GM18499 (cell line): ENCODE data around the gene ASF1A.
"Not testable (repeated sequence)": the region's sequence is repeated elsewhere in the genome, so short reads cannot be mapped to it uniquely, and the experiment has no call there.

ENCODE experiments used
- ATAC-seq: cut with Tn5 transposase; IDR thresholded peaks from one replicate; pipeline ENCODE4 v1.9.1; 2021; ENCODE audit warnings: moderate number of reproducible peaks; ENCODE audit not compliant: insufficient read depth, unreplicated experiment

Gene ASF1A

GRCh38 chr6:118893807-118894424 lies at the start of gene ASF1A:
Gene ASF1A, plus strand, starts transcription at chr6:118894152. Its CDS starts 262 bp downstream, at chr6:118894414.
- ATAC-seq, result peak; percentile 47

GRCh38 chr6:118844915-118845314 lies 49.0 kb upstream of the ASF1A start:
- ATAC-seq, result peak; percentile 53

GRCh38 chr6:118853408-118853807 lies 40.5 kb upstream of the ASF1A start:
- no peak for ATAC-seq

GRCh38 chr6:118856301-118856700 lies 37.7 kb upstream of the ASF1A start:
- no peak for ATAC-seq

- peak; percentile 46 for ATAC-seq
Observed at GRCh38 chr6:118859517-118860064, 34.4 kb upstream of the ASF1A start.

- ATAC-seq, result no peak
Observed at GRCh38 chr6:118860363-118860762, 33.6 kb upstream of the ASF1A start.

GRCh38 chr6:118860880-118861279 lies 33.1 kb upstream of the ASF1A start:
- ATAC-seq, result no peak

- no peak for ATAC-seq
Observed at GRCh38 chr6:118862443-118862842, 31.5 kb upstream of the ASF1A start.

GRCh38 chr6:118864341-118865099 lies 29.4 kb upstream of the ASF1A start:
- no peak for ATAC-seq

- ATAC-seq, result no peak
Observed at GRCh38 chr6:118865100-118865391, 28.9 kb upstream of the ASF1A start.

GRCh38 chr6:118867181-118867580 lies 26.8 kb upstream of the ASF1A start:
- no peak for ATAC-seq

GRCh38 chr6:118868901-118869300 lies 25.1 kb upstream of the ASF1A start:
- ATAC-seq, result not testable (repeated sequence)

- no peak for ATAC-seq
Observed at GRCh38 chr6:118869350-118869749, 24.6 kb upstream of the ASF1A start.

- no peak for ATAC-seq
Observed at GRCh38 chr6:118869894-118870589, 23.9 kb upstream of the ASF1A start.

- no peak for ATAC-seq
Observed at GRCh38 chr6:118871331-118871730, 22.6 kb upstream of the ASF1A start.

GRCh38 chr6:118872318-118872717 lies 21.6 kb upstream of the ASF1A start:
- no peak for ATAC-seq

GRCh38 chr6:118872726-118873125 lies 21.2 kb upstream of the ASF1A start:
- no peak for ATAC-seq

GRCh38 chr6:118873239-118873638 lies 20.7 kb upstream of the ASF1A start:
- no peak for ATAC-seq

GRCh38 chr6:118875672-118876071 lies 18.3 kb upstream of the ASF1A start:
- ATAC-seq, result no peak

GRCh38 chr6:118876198-118876597 lies 17.8 kb upstream of the ASF1A start:
- no peak for ATAC-seq

GRCh38 chr6:118876814-118877213 lies 17.1 kb upstream of the ASF1A start:
- no peak for ATAC-seq
